HG02884 (cell line): ENCODE results near the gene ASB4.

Source experiments
- ATAC-seq: cut with Tn5 transposase; IDR thresholded peaks from one replicate; pipeline ENCODE4 v1.9.1; 2021; ENCODE audit warnings: mild to moderate bottlenecking, moderate library complexity; ENCODE audit not compliant: unreplicated experiment

The ASB4 gene

DNA sequence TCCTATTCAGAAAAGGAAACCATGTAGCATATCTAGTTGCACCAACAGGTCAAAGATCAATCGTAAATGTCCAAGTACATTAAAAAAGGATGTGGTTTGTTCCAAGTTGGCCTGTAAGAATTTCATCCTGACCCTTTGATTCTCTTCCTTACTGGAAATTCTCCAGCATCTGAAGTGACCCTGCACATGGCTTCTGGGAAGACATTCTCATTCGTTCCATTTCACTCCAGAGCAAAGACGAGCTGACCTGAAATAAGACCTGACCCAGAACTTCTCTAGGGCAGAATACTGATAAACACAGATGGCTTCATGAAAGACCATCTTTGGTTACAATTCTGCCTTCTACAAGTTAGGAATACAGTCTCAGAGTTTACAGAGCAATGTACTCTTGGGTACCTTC is 39.8 kb downstream of the ASB4 start:
- no peak for ATAC-seq

DNA sequence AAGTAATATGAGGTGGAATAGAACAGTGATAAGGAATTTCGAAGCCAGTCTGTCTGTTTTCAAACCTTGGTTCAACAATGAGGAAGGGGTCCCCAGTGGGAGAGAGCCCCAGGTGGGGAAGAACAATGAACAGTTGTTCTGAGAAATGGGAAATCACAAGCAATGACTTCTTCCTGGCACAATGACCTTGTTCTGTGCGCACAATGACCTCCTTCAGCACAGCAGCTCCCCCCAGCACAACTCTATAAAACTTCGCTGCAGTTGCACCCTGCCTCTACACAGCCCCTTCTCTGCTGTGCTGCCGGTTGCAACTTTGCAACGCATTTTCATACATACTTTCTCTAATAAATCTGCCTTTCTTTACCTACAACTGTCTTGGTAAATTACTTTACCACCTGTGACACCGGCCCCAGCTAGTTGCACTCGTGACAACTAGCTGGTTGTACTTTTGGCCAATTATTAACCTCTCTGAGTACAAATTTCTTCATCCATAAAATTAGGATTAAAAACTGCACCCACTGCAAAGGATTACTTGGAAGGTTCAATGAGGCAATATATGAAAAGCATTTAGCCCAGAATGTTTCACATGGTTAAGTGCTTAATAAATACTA is 40.5 kb downstream of the ASB4 start:
- ATAC-seq = no peak

DNA sequence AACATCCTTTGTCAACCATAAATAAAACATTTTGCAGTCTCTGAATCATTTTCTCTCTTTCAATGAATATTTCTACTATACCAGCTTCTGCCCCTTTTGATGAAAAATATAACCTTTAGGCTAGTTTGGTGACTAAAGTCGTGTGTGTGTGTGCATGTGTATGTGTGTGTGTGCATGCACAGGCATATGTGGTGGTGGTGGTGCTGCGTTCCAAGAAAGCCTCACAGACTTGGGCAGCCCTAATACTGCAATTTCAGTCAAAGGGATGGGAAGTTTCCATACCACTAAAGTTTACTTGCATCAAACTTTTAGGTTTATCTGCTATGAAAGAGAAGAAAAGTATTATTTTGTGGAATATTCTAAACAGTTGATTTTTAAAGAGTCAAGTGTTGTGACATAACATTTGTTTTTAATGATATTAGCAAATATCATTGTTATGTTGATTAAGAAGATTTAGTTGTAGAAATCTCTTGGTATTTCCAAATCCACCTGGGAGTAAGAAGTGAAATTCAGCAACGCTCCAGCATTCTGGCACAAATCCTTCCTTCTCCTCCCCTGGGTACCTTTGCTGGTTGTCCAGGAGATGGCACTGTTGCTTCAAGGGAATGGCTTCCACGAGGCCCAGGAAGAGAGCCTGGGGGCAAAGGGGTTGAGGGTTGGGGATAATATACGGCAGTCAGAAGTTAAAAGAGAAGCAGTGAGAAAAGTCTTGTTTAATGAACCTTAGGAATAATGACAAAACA is 41.5 kb downstream of the ASB4 start:
- ATAC-seq = no peak

DNA sequence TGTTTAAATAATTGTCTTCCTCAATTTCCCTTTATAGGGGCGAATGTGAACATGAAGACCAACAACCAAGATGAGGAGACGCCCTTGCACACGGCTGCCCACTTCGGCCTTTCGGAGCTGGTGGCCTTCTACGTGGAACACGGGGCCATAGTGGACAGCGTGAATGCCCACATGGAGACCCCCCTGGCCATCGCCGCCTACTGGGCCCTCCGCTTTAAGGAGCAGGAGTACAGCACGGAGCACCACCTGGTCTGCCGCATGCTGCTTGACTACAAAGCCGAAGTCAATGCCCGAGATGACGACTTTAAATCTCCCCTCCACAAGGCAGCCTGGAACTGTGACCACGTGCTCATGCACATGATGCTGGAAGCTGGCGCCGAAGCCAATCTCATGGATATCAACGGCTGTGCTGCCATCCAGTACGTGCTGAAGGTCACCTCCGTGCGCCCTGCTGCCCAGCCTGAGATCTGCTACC is 42.1 kb downstream of the ASB4 start:
- ATAC-seq = no peak

DNA sequence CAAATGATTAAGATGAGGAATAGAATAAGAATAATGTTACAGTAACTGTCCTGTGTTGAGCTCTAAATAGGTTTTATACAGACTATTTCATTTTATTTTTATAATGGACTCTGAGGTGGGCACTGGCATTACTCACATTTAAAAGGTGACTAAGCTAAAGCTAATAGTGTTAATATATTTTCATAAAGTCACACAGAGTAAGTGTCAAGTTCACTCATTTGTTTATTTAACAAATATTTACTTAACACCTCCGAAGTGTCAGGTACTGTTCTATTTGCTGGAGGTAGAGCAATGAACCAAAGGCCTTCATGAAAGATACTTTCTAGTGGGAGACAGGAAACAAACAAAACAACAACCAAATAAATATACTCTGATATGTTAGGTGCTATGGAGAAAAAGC is 44.0 kb downstream of the ASB4 start:
- ATAC-seq = no peak

DNA sequence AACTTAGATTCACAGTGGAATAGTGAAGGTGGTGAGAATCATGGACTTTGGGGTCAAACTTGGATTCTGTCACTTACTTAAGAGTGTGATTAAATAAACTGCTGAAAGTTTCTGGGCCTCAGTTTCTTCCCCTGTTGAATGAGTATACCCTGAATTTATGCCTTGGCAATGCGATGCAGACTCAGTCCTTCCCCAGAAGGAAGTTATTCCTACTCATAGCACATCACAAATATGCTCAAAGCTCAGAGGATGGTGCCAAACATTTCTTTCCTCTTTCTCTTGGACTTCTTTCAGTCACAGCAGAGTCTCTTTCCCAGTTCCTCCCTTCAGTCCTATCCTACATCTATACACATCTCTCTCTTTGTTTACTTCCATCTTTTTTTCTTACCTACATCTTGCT is 45.1 kb downstream of the ASB4 start:
- no peak for ATAC-seq

DNA sequence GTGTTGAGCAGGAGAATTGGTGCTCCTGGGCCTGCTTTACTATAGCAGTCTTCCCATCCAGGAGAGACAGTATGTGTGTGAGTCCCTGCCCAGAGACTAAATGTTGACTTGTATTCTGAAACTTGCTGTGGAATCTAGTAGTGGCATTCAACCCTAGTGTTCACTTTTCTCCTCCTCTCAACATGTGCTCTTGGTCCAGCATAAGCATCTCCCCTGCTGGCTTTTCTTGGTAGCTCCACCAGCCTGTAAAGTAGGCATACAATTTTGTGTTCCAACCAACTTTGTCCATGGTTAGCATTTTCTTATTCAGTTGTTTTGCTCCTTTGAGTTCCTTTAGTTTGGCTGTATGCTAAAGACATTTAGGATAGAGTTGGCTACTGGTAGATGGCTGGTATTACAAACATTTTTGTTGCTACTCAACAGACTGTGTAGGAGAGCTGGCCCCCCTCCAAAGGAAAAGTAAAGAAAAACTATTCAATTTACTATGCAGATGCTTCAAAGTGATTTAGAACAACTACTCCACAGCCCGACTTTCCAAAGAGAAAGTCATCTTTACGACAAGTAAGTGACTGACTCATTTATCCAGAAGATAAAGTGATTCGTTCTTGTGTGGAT is 46.0 kb downstream of the ASB4 start:
- ATAC-seq = no peak

DNA sequence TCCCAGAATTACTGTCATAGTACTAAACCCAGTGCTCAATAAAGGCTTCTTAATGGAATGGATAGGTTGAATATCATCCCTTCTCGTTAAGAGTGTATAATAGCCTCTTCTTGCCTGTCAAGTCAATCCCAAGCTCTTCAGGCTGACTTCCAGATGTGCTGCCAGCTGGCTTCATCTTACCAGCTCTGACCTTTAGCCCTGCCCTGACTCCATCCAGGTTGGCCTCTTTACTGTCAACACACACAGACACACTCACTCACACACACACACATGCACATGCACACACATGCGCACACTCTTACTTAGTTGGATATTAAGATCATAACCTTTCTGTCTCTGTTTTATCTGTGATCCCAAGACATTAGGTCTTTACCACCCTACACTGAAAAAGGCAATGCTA is 49.1 kb downstream of the ASB4 start:
- ATAC-seq = no peak

DNA sequence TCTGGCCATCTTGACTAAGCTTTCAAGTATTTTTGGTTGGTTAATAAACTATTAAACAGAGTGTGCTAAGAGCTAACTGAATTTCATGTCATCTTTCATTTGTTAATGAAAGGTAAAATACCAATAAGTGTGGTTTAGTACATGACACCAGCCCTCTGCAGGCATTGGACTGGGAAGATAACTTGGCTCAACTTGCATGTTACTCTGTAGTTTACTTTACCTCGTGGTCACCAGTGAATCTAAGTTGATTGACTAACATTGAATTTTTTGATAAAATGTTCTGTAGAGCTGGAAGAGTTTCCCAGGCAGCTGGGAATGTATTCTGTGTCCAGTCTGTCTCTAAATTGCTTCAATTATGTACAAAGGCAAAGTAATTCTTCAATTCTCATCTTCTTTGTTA is 49.9 kb downstream of the ASB4 start:
- no peak for ATAC-seq

DNA sequence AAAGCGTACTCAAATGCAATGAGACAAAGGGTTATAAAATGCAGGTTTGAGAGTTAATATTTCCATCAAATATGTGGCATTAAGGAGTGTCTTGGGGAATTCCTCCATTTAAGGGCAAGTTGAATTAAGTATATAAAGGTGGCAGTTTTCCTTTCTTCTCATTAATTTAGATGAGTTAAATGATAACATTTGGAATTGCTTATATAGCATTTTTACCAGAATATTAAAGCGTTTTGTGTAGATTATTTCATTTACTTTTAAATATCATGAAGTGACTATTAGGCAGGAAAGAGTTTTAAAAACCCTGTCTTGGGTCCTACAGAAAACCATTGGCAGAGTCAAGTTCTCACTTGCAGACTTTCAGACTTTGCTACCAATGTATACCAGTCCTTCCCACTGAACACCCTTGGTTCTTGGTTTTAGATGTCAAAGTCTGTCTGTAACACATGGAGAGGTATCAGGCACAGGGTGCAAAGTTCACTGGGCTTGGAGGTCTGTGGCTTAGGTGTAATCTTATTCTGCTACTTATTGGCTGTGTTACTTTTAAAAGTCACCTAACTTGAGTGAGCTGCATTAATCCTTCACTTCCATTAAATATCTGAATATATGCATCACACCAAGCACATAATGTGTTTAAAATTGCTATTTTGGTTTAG is 51.0 kb downstream of the ASB4 start:
- no peak for ATAC-seq

DNA sequence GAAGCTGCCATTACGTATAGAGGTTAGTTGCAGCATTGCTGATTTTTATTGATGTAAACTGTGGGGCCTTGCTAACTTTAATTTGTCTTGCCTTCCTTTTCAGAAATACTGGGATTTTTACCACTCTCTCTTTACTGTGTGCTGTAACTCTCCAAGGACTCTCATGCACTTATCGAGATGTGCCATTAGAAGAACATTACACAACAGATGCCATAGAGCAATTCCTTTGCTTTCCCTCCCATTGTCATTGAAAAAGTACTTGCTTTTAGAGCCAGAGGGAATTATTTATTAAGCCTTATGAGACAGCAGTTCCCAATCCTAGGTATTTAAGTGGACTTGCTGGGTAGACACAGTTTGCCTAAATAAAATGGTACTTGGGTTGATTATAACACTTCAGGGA is 51.7 kb downstream of the ASB4 start:
- no peak for ATAC-seq

DNA sequence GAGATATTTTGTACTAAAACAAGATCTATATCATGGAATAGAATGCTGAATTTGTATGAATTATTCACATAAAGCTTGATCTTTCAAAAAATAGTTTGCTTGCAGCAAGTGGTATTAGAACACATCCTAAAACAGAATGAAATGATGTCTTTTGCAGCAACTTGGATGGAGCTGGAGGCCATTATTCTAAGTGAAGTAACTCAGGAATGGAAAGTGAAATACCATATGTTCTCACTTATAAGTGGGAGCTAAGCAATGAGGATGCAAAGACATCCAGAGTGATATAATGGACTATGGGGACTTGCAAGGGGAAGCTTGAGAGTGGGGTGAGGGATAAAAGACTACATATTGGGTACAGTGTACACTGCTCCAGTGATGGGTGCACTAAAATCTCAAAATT is 53.7 kb downstream of the ASB4 start:
- ATAC-seq = no peak

DNA sequence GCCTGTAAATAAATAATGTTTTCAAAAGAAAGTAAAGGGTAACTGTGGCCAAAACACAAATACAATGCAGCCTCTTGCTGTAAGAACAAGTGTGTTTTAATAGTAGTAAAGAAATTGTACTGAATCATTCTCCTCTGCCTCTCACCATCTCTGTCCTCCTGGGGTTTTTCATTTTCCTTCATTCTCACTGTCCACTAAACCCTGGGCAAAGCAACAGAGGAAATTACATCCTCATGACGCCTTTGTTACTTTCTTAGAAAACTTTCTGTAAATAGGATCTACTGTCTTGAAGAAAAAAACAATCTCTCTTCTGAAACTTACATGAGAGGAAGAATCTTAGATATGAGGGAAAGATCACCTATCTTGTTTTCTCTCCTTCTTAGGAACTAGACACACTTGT is 54.6 kb downstream of the ASB4 start:
- ATAC-seq = no peak

DNA sequence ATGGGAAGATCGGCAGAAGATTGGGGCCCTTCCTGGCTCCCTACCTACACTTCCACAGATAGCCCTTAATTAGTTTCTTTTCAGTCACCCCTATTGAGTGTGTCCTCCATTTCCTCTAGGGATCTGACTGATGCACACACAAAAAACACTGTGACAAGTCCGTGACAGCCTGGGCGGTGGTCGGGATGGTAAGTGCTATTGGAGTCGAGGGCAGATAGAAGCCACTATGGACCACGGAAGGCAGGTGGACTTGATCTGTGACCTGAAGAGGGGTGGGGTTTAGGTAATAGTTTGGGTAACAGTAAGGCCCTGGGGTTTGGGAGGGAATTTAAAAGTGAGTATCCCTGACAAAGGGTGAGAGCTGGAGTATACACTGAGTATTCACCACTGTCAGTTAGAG is 57.6 kb downstream of the ASB4 start:
- no peak for ATAC-seq

DNA sequence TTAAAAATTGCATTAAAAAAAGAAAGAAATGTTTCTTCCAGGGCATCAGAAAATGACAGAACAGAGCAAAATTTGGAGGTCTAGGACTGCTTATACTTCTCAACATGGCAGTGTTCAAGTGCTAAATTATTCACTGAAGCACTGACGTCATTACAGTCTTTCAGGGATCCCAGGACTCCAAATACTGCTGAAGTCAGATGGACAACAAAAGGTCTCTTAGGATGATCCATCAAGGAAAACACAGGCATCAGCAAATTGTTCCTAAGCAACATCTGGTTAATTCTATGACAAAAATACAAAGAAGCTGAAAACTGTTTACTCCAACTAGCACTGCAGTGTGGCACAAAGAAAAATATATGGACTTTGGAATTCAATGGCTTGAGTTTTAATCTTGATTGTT is 58.4 kb downstream of the ASB4 start:
- no peak for ATAC-seq

DNA sequence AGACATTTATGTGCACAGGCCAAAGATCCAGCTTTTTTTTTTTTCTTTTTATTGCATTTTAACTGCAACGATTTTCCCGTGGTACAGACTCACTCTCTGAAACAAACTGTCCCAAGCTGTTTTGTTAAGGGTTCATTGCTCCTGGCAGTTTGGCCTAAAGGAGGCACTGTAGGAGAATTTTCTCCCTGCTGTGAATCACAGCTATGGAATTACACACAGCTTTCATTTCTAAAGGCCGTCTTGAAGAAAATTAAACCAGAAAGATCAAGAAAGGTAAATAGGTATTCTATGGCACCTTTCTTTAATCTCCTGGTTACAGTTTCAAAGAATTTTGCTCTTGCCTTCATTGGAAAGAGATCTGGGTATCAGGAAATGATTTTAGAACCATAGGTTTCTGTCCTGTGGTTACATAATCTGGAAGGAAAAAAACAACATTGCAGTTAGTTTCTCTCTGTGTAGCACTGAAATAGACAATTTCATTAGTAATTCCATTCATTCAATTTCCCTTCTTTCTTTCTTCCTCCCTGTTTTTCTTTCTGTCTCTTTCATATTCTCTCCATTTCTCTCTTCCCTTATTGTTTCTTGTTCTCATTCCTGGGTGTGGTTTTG is 59.4 kb downstream of the ASB4 start:
- no peak for ATAC-seq

DNA sequence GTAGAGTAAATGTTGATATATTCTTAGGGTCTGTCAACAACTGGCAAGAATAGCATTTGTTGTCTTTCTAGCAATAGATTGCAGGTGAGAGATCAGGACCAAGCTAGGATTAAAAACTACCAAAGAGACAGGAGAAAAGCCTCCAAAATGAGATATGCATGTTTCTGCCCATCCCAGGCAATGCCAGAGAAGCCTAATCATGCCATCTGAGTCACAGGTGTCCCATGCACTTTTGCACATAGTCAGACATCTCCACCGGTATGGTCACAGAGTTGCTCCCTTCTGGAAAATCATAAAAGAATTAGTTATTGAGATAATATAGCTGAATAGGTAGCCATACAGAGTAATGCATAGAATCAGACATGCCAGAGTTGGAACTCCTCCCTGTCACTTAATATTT is 59.9 kb downstream of the ASB4 start:
- no peak for ATAC-seq

DNA sequence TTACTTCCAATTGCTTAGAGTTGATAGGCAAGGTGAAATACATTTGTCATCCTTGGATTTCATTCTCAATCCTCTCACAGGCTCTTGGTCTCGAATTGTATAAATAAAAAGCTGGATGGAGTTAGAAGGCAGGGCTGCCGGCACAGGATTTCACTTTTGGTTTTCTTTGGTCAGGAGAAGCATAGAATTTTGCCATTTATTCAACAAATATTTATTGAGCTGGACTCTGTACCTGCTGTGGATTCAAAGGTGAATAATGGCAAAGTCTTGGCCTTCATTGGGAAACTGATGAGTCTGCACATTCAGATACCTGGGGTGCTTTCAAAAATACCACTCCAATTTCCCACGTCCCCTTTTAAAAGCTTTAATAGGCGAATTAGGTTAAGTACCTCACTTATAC is 60.9 kb downstream of the ASB4 start:
- ATAC-seq = no peak

DNA sequence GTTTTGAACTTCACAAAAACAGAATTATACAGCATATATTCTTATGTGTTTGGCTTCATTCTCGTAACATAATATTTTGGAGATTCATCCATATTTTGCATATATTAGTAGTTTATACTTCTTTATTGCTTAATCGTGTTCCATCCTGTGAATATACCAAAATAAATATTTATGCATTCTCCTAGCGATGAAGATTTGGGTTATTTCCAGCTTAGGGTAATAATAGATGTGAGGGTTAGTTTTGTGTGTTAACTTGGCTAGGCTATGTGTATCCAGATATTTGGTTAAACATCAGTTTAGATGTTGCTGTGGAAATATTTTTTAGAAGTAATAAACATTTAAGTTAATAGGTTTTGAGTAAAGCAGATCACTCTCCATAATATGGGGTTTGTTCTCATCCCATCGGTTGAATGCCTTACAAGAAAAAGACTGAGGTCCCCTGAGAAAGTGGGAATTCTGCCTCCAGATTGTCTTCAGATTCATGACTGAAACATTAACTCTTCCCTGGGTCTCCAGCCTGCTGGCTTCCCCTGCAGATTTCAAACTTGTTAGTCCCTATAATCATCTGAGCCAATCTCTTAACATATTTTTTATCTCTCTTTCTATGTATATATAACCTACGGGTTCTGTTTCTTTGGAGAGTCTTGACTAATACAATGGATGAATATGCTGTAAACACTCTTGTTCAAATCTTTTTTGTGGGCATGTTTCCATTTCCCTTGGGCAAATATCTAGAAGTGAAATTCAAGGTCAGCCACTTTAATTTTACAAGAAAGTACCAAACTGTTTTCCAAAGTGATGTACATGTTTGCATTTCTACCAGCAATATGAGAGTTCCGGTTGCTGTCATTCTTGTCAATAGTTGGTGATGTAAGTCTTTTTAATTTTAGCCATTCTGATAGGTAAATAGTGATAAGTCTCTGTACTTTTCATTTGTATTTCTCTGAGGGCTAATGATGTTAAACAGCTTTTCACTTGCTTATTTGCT is 61.9 kb downstream of the ASB4 start:
- ATAC-seq = no peak

DNA sequence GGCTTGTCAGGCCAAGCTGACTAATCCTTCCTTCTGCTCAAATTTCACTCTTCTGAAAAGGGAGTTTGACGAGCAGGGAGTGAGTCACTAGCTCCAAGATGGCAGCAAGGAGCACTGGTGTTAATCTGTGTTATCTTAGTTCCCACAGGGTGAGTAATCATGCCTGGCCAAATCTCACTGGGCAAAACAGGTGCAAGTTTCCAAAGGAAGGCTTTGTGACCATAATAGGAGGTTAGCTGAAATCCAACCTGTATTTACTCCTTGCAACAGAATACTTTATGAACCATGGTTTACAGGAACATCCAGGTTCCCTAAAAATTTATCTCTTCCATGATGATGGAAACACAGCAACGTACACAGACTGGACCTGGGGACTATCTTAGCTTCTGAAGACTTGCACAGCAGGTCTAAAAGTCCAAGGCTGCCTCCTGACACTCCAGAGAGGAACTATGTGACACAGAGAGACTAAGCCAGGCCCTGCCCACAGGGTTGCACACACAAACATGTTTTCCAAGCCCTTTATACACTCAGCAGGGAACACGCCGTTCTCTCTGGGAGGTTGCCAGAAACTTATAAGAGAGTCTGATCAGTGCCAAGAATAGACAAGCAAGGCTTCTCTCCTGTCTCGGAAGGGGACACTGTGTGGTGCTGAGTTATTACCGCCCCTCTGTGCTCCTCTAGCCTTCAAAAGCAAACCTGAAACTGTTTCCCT is 64.2 kb downstream of the ASB4 start:
- no peak for ATAC-seq
